ENCODE results near the gene PLXND1.
"Not testable (repeated sequence)": the region's sequence is repeated elsewhere in the genome, so short reads cannot be mapped to it uniquely, and the experiment has no call there.

Gene PLXND1, protein sequence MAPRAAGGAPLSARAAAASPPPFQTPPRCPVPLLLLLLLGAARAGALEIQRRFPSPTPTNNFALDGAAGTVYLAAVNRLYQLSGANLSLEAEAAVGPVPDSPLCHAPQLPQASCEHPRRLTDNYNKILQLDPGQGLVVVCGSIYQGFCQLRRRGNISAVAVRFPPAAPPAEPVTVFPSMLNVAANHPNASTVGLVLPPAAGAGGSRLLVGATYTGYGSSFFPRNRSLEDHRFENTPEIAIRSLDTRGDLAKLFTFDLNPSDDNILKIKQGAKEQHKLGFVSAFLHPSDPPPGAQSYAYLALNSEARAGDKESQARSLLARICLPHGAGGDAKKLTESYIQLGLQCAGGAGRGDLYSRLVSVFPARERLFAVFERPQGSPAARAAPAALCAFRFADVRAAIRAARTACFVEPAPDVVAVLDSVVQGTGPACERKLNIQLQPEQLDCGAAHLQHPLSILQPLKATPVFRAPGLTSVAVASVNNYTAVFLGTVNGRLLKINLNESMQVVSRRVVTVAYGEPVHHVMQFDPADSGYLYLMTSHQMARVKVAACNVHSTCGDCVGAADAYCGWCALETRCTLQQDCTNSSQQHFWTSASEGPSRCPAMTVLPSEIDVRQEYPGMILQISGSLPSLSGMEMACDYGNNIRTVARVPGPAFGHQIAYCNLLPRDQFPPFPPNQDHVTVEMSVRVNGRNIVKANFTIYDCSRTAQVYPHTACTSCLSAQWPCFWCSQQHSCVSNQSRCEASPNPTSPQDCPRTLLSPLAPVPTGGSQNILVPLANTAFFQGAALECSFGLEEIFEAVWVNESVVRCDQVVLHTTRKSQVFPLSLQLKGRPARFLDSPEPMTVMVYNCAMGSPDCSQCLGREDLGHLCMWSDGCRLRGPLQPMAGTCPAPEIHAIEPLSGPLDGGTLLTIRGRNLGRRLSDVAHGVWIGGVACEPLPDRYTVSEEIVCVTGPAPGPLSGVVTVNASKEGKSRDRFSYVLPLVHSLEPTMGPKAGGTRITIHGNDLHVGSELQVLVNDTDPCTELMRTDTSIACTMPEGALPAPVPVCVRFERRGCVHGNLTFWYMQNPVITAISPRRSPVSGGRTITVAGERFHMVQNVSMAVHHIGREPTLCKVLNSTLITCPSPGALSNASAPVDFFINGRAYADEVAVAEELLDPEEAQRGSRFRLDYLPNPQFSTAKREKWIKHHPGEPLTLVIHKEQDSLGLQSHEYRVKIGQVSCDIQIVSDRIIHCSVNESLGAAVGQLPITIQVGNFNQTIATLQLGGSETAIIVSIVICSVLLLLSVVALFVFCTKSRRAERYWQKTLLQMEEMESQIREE (N-terminal part only)

DNA sequence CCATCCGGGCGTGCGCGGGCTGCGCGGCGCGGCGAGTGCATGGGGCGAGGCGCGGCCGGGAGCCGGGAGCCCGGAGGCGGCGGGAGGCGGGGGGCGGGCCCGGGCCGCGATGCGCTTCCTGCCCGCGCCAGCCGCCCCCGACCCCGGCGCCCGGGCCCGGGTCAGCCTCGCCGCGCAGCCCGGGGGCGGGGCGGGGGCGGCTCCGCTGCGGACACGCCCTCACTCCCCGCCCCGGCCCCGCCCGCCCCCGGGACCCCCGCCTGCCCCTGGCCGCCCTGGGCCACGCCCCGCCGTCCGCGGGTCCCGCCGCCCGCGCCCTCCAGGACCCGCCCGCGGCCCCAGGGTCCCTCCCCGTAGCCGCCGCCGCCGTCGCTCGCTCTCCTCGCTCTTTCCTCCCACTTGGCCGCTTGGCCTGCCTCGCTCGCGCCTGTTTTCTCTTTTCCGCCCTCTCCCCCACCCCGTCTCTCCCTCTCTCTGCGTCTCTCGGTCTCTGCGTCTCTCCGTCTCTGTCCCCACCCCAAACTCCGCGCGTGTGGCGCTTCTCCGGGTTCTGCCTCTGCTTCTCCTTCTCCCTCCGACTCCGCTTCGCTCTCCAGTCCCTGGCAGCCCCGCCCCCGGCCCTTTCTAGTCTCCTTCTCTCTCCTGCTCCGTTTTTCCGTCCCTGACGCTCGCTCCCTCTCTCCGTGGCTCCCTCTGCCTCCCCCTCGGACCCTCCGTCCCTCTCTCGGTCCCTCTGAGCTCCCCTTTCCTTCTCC is at the start of gene PLXND1:
TSS of gene PLXND1 (minus strand) at position 41 of the 755 bp plus-strand sequence. CDS start at position 4, 37 bp downstream.
- DNase-seq = peak; percentile 33

DNA sequence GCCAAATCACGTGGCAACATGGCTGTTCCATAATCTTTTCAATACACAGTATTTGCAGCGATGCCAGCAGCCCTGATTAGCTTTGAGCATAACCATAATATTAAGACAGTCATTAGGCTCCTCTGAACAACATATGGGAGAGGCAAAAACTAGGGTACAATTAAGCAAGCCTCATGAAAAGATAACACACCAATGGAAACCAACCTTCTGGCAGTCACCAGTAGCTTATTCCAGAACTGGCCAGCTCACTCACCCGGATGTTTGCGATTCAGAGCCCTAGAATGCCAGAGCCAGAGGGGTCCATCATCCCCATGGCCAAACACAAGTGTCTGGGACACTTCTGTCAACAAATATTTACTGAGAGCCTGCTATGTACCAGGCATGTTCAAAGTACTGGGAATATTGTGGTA is 48.8 kb upstream of the PLXND1 start:
- DNase-seq = no peak

DNA sequence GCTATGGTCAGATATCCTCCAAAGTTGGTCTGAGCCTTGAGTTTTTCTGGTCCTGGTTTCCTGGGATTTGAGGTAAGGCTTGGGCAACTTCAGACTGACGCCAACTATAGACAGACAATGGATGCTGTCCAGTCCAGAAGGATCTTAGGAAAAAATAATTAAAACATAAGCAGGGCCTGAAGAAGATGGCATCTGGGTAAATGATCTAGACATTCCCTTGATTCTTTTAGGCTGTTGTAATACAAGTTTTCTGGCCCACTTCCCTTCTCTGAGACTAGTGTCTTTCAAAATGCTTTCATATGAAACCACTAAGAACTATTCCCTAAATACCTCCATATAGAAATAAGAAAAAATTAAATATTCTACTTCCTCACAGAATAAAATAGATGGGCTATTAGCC is 47.7 kb upstream of the PLXND1 start:
- no peak for DNase-seq

DNA sequence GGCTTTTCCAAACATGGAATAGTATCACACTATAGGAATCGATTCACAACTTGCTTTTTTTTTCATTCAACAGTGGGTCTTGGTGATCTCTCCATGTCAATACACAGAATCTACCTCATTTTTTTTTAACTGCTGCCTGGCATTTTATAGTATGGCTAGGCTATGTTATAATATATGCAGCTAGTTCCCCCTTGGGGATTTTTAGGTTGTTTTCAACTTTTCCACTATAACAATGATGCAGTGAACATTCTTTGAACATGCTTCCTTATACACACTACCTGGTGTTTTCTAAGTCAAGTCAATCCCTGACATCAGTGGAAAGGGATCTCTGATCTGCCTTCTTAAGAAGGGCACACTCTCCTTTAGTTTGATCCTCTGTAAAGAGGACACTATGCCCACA is 46.5 kb upstream of the PLXND1 start:
- no peak for DNase-seq

DNA sequence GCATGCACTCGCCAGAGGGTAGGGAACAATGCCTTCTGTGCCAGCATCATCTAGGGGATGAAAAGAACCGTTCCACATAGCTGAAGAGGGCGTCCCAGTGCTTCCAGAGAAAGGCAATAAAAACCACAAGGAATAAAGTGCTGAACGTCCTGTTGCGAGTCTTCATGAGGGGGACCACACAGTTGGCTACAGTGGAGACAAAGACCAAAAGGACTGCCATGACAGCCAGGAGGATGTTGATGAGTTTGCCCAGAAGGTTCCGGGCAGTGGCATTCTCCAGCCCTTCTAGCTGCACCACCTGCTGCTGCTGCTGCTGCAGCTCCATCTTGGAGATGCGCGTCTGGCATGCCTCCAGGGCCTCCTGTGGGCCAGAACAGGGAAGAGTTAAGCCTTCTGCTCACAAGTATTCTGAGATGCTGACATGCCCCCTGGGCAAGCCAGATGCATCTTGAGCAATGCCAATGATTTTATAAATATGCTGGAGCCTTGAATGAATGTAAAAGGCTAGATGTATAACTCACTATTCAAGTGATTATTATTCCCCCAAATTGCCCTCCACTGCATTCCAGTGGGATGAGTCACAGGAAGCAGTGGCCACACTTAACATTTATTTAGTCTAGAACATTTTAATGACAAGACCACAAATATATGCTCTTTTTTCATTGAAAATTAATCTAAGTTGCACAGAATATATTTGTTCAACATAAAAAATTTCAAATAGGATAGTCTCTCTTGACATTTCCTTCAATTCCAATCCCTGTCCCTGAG is 45.1 kb upstream of the PLXND1 start:
- no peak for DNase-seq

DNA sequence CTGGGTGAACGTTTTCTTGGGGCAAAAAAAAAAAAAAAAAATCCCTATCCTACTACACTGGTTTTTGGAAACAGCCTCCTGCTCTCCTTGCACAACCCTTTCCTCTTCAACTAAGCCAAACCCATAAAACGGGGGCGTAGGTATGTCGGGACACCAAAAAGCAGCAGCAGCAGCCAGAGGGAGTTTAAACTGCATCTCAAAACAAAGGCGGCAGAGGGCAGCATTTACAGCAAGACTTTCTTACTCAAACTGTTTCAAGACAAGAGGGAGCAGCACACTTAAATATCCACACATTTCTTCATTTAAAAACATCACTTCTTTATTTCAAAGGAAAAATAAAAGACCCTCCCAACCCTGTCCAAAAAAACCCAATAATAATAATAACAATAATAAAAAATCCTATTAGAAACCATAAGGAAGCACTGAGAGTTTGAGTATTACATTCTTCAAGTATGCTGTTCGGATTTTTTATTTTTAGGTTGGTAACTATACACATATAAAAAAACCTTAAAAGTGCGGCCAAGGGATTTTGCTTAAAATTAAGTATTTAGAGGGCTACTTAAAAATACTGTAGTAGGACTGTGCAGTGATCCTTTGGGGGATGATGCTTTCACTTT is 43.9 kb upstream of the PLXND1 start:
- DNase-seq = peak; percentile 49

DNA sequence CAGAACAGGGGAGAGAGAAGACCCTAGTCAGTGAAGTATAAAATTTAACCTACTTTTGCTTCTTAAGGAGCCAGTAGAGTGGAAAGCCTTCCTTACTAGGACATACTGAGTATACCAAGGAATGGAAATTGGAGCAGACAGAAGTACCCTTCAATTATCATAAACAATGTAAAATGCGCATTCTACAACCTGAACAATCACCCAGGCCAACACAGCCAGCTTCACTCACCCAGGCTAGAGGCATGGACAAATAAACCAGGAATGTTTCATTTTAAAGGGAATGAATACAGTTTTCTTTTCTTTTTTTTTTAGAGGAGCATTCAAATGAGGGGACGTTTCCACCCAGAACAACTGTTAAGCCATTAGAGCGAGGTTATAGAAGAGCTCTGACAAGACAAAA is 41.9 kb upstream of the PLXND1 start:
- no peak for DNase-seq

DNA sequence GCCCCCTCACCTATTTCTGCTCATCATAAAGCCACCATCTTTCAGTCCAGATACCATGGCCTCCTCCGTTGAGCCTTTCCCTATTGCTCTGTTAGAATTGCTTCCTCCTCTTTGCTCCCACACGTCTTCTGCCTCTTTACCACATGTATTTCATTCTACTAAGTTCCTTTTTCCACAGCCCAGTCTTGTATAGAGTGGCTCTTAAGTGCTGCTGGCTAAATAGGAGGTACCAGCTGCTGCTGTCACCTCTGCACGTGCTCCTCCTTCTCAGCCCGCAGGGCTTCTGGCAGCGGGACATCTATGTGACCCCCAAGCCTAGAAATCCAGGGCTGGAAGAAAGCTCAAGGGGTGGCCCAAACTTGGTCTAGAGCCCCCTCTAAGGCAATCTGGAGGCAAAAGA is 38.8 kb upstream of the PLXND1 start:
- no peak for DNase-seq

DNA sequence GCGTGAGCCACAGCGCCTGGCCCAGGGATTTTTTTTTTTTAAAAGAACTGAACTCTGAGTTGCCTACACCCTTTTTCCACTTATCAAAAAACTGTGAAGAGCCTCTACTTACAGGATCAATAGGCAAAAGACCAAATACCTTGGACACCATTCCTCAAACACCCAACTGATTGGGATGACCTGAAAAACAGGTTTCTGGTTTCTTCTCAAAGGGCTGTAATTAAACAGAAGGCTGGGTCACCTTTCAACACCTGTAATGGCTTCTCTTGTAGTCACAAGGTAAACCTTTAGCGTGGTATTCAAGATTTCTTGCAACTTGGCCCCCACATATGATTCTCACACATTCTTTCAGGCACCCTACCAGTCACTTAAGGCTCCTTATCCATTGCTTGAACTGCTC is 38.4 kb upstream of the PLXND1 start:
- DNase-seq = no peak

DNA sequence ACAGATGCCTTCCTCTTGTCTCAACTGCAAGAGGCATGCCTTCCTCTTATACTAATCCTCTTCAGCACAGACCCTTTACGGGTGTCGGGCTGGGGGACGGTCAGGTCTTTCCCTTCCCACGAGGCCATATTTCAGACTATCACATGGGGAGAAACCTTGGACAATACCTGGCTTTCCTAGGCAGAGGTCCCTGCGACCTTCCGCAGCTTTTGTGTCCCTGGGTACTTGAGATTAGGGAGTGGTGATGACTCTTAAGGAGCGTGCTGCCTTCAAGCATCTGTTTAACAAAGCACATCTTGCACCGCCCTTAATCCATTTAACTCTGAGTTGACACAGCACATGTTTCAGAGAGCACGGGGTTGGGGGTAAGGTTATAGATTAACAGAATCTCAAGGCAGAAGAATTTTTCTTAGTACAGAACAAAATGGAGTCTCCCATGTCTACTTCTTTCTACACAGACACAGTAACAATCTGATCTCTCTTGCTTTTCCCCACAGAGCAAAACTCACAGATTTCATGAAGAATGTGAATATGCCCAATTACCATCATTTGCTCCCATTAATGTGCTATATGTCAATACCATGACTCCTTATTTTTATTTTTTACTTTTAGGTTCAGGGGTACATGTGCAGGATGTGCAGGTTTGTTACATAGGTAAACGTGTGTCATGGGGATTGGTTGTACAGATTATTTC is 35.2 kb upstream of the PLXND1 start:
- not testable (repeated sequence) for DNase-seq

DNA sequence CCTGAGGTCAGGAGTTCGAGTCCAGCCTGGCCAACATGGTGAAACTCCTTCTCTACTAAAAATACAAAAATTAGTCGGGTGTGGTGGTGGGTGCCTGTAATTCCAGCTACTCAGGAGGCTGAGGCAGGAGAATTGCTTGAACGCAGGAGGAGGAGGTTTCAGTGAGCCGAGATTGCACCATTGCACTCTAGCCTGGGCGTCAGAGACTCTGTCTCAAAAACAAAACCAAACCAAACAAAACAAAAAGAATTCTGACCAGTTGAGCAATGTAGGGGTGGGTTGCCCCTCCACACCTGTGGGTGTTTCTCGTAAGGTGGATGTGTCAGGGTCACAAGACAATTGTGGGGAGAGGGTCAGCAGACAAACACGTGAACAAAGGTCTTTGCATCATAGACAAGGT is 34.5 kb upstream of the PLXND1 start:
- not testable (repeated sequence) for DNase-seq

DNA sequence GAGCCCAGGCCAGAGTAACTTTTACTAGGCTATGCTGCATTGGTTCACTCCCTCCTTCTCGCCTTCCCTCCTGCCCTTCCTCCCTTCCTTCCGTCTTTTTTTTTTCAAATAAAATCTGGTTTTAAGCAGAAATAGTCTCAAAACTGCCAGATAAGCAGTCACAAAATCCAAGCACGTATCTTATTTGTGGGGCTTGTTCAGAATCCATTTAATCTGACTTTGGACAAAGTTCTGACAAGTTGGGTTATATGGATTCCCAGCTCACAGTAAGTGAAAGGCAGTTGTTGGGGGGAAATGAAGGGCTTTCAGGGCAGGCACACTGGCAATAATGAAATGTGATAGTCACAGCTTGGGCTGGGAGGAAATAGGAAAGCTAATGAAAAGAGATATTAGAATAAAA is 32.0 kb upstream of the PLXND1 start:
- DNase-seq = no peak

DNA sequence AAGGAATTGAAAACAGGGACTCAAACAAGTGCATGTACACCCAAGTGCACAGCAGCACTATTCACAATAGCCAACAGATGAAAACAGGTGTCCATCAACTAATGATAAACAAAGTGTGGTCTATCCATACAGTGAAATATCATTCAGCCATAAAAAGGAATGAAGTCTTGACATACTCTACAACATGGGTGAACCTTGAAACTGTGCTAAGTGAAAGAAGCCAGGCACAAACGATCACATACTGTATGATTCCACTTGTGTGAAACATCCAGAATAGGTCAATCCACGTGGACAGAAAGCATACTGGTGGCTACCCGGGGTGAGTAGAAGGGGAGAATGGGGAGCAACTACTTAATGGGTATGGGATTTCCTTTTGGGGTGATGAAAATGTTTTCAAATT is 29.6 kb upstream of the PLXND1 start:
- no peak for DNase-seq

DNA sequence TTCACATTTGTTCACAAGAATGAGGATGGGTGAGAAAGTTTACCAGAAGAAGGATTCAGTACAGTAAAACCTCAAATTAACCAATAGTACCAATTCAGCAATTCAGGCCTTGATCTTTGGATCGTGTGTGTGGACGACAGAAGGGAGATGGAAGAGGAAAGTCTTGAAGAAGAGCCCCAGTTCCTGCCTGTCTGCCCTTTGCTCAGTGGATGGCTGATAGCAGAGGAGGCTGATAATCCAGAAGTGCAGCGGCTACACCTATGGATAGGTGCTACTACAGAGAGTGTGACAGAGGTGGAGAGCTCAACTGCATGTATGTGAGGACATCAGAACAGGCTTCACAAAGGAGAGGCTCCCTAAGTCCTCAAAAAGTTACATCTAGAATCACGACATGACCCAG is 29.2 kb upstream of the PLXND1 start:
- no peak for DNase-seq

DNA sequence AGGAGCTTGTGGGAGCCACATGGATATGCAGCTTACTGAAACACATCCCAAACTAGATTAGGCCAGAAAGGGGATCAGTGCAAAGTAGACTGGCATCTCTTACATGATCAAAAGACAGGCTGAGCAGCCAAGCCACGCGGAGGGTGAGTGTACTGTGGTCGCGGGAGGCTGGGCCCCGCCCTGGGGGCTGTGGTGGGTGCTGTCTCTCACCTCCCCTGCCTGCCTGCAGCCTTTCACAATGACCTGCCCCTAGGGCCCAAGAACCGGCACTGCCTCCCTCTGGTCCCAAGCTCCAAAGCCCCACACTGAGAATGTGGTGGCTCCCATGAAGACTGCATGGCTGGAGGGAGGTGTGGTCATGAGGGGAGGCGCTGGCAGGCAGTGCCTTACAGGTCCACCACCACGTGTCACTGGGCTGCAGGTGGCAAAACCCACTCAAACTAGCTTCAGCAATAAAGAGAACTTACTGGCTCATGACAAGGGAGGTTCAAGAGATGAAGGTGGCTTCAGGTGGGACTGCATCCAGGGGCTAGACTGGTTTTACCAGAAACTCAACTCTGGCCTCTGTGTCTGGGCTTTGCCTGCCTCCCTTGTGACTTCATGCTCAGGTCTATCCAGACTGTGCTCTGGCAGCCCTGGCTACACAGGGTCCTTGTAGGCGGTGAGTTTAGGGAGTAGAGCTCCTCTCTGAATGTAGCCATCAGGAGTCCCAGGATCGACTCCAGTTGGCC is 27.4 kb upstream of the PLXND1 start:
- DNase-seq = no peak

DNA sequence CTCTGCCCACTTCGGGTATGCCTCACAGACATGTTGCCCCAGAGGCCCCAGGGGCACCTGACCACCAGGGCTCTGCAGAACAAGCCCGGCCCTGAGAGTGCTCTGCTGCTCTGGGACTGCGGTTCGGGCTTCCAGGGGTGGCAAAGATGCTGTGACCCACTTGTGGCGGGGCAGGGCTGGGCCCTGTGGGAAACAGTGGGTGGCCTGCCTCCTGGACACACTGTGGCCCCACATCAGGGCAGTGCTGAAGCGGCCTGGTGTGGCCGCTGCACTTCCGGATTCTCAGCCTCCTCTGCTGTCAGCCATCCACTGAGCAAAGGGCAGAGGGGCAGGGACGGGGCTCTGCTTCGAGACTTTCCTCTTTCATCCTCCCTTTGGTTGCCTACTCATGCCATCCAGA is 26.5 kb upstream of the PLXND1 start:
- DNase-seq = no peak

DNA sequence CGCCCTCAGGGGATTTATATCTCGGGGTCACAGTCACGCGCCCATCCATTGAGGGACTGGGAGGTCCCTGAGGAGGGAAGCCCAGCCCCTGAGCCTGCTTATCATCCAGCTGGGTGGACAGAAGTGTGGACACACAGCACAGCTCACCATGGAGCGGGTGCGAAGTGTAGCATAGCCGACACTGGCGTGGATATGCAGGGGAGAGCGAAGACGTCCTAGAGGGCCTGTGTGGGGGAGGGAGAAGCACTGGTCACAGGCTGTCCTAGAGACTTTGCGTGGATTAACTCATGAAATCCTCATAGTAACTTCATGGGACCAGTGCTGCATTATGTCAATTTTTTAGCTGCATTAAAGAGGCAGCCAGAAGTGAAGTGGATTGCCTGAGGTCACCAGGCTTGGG is 26.1 kb upstream of the PLXND1 start:
- DNase-seq = no peak

DNA sequence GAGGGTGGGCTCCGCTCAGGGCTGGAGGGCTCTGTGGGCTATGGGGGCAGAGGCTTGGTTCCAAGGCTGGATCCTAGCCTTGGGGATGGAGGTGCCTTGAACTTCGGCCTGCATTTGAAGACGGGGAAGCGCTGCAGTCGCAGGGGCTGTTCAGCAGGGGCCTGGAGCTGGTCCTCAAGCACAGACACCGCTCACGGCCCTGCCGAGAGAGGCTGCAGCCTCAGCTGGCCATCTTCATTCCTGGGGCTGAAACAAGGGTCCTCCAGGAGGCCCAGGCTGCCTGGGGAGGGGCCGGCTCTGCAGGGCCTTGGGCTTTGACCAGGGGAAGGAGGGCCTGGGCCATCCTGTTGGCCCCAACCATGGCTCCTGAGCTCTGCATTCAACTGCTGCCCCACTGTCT is 25.6 kb upstream of the PLXND1 start:
- no peak for DNase-seq

DNA sequence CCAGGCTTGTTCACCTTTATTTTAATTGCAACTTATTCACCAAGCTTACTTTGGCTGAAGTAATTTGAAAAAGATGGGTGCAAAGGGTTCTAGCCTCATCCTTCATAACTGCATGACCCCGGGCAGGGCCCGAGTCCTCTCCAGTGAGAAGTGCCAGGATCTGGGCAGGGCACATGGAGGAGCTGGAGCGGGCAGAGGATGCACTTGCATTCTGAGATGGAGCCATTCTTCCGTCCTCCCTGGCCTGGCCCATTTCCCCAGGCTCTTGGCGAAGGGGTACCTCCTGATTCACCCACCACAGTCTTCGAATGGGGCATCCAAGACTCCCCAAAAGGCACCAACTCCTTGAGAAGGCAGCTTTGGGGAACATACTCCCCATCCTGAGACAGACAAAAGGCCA is 22.5 kb upstream of the PLXND1 start:
- no peak for DNase-seq

DNA sequence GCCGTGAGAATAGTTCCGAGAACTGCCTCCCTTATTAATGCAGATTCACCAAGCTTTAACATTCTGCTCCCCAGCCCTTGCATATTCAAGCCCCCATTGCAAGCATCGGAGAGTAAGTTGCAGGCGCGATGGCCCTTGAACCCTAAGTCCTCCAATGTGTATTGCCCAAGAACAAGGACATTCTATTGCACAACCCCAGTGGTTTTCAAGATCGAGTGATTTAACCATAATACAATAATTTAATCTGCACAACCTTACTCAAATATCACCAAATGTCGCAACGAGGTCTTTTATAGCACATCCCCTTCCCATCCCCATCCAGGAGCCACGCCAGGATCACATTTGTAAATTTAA is 21.7 kb upstream of the PLXND1 start:
- no peak for DNase-seq

Measured in stimulated activated CD4-positive, alpha-beta T cell treated with anti-CD3 and anti-CD28 coated beads, Interleukin-4, amount 100 ng/mL, for 1 hour (primary cell).